Breast epithelium (tissue), 4 donors: ENCODE measurements around the gene ELMO1. TPM values are rescaled to one million over a fixed set of nuclear protein-coding genes. Genes with fewer than 3 reads are reported as not detected.

Source experiments
- DNase-seq, 2 donors: peaks; one replicate each; pipeline ENCODE4 v3.0.0-alpha.2; 2019; ENCODE audit warnings: low spot score in 2 of 2
- H3K27ac ChIP-seq, 2 donors: fragments of 200-600 bp; sonication (generic) in 1 of 2; one replicate each; pipeline ENCODE4 v1.5.1; 2016 to 2019; ENCODE audit warnings: mild to moderate bottlenecking in 1 of 2
- H3K27me3 ChIP-seq, 2 donors: fragments of 200-600 bp; sonication (generic) in 1 of 2; one replicate each; pipeline versions ENCODE4 v1.5.1 to v1.6.0; 2017 to 2019; ENCODE audit warnings: control low read depth in 1 of 2, mild to moderate bottlenecking in 1 of 2
- H3K36me3 ChIP-seq: fragments of 200-600 bp; one replicate; pipeline ENCODE4 v1.5.1; 2019
- H3K4me1 ChIP-seq, 2 donors: fragments of 200-600 bp; sonication (generic); one replicate each; pipeline ENCODE4 v1.5.1; 2016 to 2019; ENCODE audit warnings: control low read depth in 1 of 2
- H3K4me3 ChIP-seq, 3 donors: fragments of 200-600 bp; sonication (generic); 1 replicate in 2 of 3; 2 replicates in 1 of 3; pipeline ENCODE4 v1.5.1; 2016 to 2019; ENCODE audit warnings: mild to moderate bottlenecking in 3 of 3, moderate library complexity in 2 of 3
- H3K9me3 ChIP-seq, 2 donors: fragments of 200-600 bp; sonication (generic) in 1 of 2; one replicate each; pipeline ENCODE4 v1.5.1; 2016 to 2019; ENCODE audit warnings: control low read depth in 1 of 2
- CTCF ChIP-seq, 3 donors: fragments of 450-650 bp; IDR thresholded peaks; one replicate each; pipeline ENCODE4 v1.5.1; 2016 to 2017; ENCODE audit warnings: antibody characterized with exemption in 3 of 3, mild to moderate bottlenecking in 3 of 3, moderate library complexity in 3 of 3
- POLR2A ChIP-seq: fragments of 450-650 bp; IDR thresholded peaks from one replicate; pipeline ENCODE4 v1.6.1; 2016; ENCODE audit warnings: antibody characterized with exemption, mild to moderate bottlenecking, moderate library complexity
- POLR2AphosphoS5 ChIP-seq, 3 donors: sonication (generic); formaldehyde crosslinking; IDR thresholded peaks; one replicate each; pipeline ENCODE4 v1.6.1; 2017; ENCODE audit warnings: antibody characterized with exemption in 3 of 3
- intact Hi-C: fragments of 100-400 bp; cut with DNase I; formaldehyde crosslinking; loops from one replicate; pipeline ENCODE4 v1.15.1; 2023; ENCODE audit warnings: low total_unique reads
- total RNA-seq, 3 donors: library from RNA; depleted of rRNA; stranded (reverse); fragments of >200 nt; gene quantifications; one replicate each; pipeline ENCODE4 v1.1.0, GENCODE V29; 2016

Gene ELMO1
- total RNA-seq, 3 donors from 2014 or later, result 49.5 to 110 (median 66.9) TPM

- no peaks in the 10 kb centered on the region for H3K4me1 ChIP-seq
- TF ChIP-seq POLR2AphosphoS5 (IDR thresholded peaks at IDR 0.05) (no peak), CTCF (IDR thresholded peaks at IDR 0.05) (no peak), POLR2A (no peak)
- no peak for DNase-seq
- H3K27me3 ChIP-seq, result no peaks in the 10 kb centered on the region
- peaks cover 0 to 6% of the 10 kb centered on the region in 2 donors for H3K9me3 ChIP-seq
- no peak overlapping the region for H3K4me3 ChIP-seq
- H3K27ac ChIP-seq, result no peak overlapping the region
- intact Hi-C loops, result no loop called here
- H3K36me3 ChIP-seq, result no peaks in the 10 kb centered on the region
Measured at GRCh38 chr7:37493123-37493522, 44.5 kb upstream of the ELMO1 start.

DNA sequence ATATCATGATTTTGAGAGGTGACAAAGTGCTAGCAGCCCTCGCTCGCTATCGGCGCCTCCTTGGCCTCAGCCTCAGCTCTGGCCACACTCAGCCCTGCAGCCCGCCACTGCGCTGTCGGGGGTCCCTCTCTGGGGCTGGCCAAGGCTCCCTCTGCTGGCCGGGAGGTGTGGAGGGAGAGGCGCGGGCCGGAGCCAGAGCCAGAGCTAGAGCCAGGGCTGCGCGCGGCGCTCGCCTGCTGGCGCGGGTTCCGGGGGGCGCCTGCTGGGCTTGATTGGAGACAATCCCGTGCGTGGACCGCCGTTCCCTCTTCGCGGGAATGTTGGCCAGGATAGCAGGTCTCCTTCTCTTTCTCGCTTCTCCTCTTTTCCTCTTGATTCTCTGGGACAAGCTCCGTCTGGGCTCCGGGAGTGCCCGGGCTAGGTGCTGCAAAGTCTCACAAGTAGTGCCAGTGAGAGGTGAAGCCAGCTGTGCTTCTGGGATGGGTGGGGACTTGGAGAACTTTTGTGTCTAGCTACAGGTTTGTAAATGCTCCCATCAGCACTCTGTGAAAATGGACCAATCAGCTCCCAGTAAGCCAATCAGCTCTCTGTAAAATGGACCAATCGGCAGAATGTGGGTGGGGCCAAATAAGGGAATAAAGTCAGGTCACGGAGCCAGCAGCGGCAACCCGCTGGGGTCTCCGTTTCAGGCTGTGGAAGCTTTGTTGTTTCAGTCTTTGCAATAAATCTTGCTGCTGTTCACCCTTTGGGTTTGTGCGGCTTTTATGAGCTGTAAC is 43.4 kb upstream of the ELMO1 start:
- DNase-seq, result no peak
- TF ChIP-seq POLR2A (no peak), POLR2AphosphoS5 (IDR thresholded peaks at IDR 0.05) (no peak), CTCF (IDR thresholded peaks at IDR 0.05) (no peak)
- H3K4me3 ChIP-seq, result no peak overlapping the region
- H3K4me1 ChIP-seq, result no peaks in the 10 kb centered on the region
- H3K36me3 ChIP-seq, result no peaks in the 10 kb centered on the region
- intact Hi-C loops, result no loop called here
- H3K27ac ChIP-seq, result no peak overlapping the region
- peaks cover 0 to 8% of the 10 kb centered on the region in 2 donors for H3K9me3 ChIP-seq
- no peaks in the 10 kb centered on the region for H3K27me3 ChIP-seq

- intact Hi-C loops, result no loop called here
Measured at GRCh38 chr7:37489703-37490102, 41.0 kb upstream of the ELMO1 start.

GRCh38 chr7:37488163-37488764 is 39.6 kb upstream of the ELMO1 start:
- no peak for DNase-seq
- H3K27me3 ChIP-seq, result no peaks in the 10 kb centered on the region
- TF ChIP-seq CTCF (IDR thresholded peaks at IDR 0.05) (no peak), POLR2AphosphoS5 (IDR thresholded peaks at IDR 0.05) (no peak), POLR2A (no peak)
- H3K9me3 ChIP-seq, result peaks cover 0 to 8% of the 10 kb centered on the region in 2 donors
- no peaks in the 10 kb centered on the region for H3K4me1 ChIP-seq
- no peak overlapping the region for H3K27ac ChIP-seq
- H3K4me3 ChIP-seq, result no peak overlapping the region
- intact Hi-C loops, result no loop called here
- no peaks in the 10 kb centered on the region for H3K36me3 ChIP-seq

More at GRCh38 chr7:37489703-37490102, 41.0 kb upstream of the ELMO1 start:
- no peaks in the 10 kb centered on the region for H3K4me1 ChIP-seq
- H3K27ac ChIP-seq, result no peak overlapping the region
- H3K27me3 ChIP-seq, result no peaks in the 10 kb centered on the region
- DNase-seq, result no peak
- peaks cover 0 to 8% of the 10 kb centered on the region in 2 donors for H3K9me3 ChIP-seq
- H3K4me3 ChIP-seq, result no peak overlapping the region
- H3K36me3 ChIP-seq, result no peaks in the 10 kb centered on the region
- no peak for TF ChIP-seq POLR2AphosphoS5 (IDR thresholded peaks at IDR 0.05)

- H3K9me3 ChIP-seq, result peaks cover 0 to 8% of the 10 kb centered on the region in 2 donors
- no peaks in the 10 kb centered on the region for H3K27me3 ChIP-seq
- TF ChIP-seq CTCF (IDR thresholded peaks at IDR 0.05) (no peak), POLR2AphosphoS5 (IDR thresholded peaks at IDR 0.05) (no peak), POLR2A (no peak)
- H3K27ac ChIP-seq, result no peak overlapping the region
- intact Hi-C loops, result no loop called here
- H3K4me1 ChIP-seq, result no peaks in the 10 kb centered on the region
- H3K4me3 ChIP-seq, result no peak overlapping the region
- no peaks in the 10 kb centered on the region for H3K36me3 ChIP-seq
- DNase-seq, result no peak
Measured at GRCh38 chr7:37484426-37485073, 35.9 kb upstream of the ELMO1 start.
